ENCODE results near the gene PPFIA1. TPM values are rescaled to one million over a fixed set of nuclear protein-coding genes. Genes with fewer than 3 reads are reported as not detected.
A peak's percentile ranks its signal among the peaks of the same experiment; 100 is the strongest.

Gene PPFIA1
- total RNA-seq, 1 experiment from 2014 or later = 45.9 TPM

DNA sequence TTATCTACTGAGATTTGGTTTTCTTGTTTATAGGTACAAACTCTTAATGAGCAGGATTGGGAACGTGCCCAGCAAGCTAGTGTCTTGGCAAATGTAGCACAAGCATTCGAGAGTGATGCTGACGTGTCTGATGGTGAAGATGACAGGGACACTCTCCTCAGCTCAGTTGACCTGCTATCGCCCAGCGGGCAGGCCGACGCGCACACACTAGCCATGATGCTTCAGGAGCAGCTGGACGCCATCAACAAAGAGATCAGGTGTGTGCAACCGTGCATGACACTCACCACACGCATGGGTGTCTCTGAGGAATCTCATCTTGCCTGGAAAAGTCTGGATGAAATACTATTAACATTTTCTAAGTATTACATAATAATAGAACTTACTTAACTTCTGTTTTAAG is 73.1 kb downstream of the PPFIA1 start:
- in situ Hi-C loops (cut with HindIII; ENCODE audit: low sequenced_read_pairs) = no loop called here
- DNase-seq (ENCODE audit: low spot score) = no peak

DNA sequence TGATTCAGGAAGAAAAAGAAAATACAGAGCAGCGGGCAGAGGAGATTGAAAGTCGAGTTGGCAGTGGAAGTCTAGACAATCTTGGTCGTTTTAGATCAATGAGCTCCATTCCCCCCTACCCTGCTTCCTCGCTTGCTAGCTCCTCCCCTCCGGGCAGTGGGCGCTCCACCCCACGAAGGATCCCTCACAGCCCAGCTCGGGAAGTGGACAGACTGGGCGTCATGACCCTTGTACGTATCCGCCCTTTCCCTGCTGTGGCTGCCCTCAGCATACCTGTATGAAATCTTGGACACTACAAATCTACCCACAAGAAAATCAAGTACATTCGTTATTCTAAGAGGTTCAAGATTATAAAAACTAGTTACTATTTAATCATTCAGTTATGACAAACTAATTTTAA is 77.7 kb downstream of the PPFIA1 start:
- in situ Hi-C loops (cut with HindIII; ENCODE audit: low sequenced_read_pairs) = no loop called here
- DNase-seq (ENCODE audit: low spot score) = no peak

DNA sequence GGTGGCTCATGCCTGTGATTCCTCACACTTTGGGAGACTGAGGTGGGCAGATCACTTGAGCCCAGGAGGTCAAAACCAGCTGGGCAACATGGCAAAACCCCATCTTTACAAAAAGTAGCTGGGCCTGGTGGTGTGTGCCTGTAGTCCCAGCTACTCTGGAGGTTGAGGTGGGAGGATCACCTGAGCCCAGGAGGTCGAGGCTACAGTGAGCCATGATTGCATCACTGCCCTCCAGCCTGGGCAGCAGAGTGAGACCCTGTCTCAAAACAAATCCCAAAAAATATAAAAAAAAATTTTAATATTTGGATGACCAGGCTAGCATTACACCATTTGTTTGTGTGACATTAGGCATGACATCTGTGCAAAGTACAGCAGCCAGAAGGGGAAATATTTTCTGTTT is 78.1 kb downstream of the PPFIA1 start:
- DNase-seq (ENCODE audit: low spot score) = no peak
- in situ Hi-C loops (cut with HindIII; ENCODE audit: low sequenced_read_pairs) = no loop called here

DNA sequence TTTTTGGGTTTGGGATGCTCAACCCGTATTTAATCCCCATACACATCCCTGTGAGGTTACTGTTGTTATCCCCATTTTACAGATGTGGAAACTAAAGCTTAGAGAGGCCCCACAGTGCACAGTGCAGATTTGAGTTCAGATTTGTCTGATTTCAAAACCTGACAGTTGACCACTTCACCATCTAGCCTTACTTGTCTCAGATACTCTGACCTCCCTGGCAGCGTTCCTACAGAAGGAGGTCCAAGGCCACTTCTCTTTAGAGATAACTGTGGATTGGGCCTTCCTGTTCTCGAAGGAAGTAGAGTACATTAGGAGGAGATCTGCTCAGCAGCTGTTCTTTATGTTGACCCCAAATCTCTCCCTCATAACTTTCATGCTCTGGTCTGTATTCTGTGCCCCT is 81.2 kb downstream of the PPFIA1 start:
- in situ Hi-C loops (cut with HindIII; ENCODE audit: low sequenced_read_pairs) = no loop called here
- DNase-seq (ENCODE audit: low spot score) = no peak

DNA sequence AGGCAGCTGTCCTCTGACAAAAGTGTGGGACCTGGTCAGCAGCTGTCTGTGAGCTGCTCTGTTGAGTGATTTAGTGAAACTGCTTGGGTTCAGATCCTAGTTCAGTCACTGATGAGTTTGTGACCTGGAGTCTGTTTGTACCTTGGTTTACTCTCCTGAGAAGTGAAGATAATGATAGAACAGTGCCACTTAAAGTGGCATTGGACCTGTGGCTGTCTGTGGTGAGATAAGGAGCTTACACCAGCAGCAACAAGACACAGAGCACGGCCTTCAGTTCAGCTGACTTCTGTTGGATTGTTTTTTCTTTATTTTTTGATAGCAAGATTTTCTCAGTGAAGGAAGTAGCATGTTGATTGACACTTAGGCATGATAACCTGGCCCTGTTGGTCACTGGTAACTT is 81.6 kb downstream of the PPFIA1 start:
- in situ Hi-C loops (cut with HindIII; ENCODE audit: low sequenced_read_pairs) = no loop called here
- DNase-seq (ENCODE audit: low spot score) = no peak

DNA sequence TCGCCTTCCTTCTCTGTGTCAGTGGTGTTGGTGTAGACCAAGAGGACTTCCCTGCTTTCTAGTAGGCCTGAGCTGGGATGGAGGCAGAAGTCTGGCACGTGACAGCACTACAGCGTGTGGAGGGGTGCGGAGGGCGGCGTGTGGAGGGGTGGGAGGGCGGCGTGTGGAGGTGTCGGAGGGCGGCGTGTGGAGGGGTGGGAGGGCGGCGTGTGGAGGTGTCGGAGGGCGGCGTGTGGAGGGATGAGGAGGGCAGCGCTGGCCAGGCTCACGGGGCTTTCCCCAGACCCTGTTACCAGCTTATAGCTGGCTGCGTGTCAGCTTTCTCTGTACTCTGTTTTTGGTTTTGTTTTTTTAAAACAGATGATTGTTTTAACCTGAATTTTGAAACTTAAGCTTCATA is 82.1 kb downstream of the PPFIA1 start:
- in situ Hi-C loops (cut with HindIII; ENCODE audit: low sequenced_read_pairs) = no loop called here
- no peak for DNase-seq (ENCODE audit: low spot score)

DNA sequence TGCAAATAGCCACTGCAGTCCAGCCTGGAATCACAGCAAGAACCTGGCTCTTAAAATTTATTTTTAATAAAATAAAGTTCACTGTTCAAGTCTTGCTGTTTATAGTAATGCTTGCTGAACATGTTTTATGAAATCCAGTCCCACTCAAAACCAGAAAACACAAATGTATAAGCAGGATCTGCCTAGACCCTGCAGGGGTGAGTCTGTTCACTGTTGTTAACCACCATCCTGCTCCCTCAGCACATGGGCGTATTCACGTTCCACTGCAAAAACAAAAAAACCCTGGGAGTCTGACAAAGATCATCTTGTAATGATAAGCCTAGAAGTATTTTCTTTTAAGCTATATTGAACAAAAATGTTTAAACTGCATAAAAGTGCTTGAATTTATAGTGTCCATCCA is 82.8 kb downstream of the PPFIA1 start:
- DNase-seq (ENCODE audit: low spot score) = no peak
- in situ Hi-C loops (cut with HindIII; ENCODE audit: low sequenced_read_pairs) = no loop called here

DNA sequence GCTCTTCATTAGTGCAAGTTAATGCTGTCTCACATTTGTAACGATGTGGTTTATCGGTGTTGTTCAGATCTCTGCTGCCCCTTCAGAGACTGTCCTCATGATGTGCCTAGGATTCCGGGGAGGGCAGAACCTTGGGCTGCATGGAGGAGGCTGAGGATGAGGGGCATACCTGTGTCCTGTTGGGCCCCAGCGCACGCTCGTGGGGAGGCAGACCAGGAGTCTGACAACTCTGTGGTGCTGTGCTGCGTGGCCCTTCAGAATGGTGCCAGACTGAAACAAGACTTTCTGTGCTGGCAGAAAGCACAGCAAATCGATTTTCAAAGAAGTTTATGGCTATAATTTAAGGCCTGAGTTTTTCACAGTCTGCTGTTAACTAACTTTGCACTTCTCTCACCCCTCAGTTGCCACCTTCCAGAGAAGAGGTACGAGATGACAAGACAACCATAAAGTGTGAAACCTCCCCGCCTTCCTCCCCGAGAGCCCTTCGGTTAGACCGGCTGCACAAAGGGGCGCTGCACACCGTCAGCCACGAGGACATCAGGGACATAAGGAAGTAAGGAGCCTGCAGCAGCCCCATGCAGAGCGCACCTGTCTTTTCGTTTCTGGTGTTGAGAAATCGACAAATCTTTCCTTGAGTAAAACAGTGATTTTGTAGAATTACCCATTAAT is 83.5 kb downstream of the PPFIA1 start:
- in situ Hi-C loops (cut with HindIII; ENCODE audit: low sequenced_read_pairs) = no loop called here
- DNase-seq (ENCODE audit: low spot score) = no peak

DNA sequence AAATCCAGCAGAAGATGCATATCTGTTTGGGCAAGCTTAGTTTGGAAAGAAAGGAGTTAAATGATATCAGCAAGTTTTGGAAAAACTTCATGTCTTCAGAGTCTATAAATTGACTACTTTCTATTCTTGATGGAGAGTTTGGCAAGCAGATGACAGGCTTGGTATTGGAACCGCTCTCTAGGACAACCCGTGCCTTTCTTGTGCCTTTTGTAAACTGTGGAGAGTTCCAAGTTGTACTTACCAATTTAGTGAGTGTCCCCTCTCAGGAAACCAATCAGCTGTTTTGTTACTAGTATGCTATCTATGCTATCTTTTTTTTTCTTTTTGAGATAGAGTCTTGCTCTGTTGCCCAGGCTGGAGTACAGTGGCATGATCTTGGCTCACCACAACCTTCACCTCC is 84.1 kb downstream of the PPFIA1 start:
- DNase-seq (ENCODE audit: low spot score) = no peak
- in situ Hi-C loops (cut with HindIII; ENCODE audit: low sequenced_read_pairs) = no loop called here

DNA sequence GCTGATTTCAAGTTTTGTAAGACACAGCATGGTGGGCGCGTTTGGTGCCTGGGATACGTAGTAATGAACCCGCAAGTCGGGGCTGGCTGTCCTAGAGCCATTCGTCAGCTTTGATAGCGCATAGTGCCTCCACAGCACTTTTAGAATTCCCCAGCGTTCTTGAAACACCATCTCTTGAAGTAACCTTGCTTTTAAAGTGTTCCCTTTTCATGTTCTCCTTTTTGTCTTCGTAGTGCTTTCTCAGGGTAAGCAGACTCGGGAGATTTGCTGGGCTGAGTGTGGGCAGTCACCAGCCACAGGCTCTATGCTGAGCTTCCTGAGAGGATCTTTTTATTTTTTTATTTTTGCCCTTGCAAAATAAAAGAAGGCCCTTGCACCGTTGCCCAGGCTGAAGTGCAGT is 88.3 kb downstream of the PPFIA1 start:
- in situ Hi-C loops (cut with HindIII; ENCODE audit: low sequenced_read_pairs) = no loop called here
- DNase-seq (ENCODE audit: low spot score) = no peak

DNA sequence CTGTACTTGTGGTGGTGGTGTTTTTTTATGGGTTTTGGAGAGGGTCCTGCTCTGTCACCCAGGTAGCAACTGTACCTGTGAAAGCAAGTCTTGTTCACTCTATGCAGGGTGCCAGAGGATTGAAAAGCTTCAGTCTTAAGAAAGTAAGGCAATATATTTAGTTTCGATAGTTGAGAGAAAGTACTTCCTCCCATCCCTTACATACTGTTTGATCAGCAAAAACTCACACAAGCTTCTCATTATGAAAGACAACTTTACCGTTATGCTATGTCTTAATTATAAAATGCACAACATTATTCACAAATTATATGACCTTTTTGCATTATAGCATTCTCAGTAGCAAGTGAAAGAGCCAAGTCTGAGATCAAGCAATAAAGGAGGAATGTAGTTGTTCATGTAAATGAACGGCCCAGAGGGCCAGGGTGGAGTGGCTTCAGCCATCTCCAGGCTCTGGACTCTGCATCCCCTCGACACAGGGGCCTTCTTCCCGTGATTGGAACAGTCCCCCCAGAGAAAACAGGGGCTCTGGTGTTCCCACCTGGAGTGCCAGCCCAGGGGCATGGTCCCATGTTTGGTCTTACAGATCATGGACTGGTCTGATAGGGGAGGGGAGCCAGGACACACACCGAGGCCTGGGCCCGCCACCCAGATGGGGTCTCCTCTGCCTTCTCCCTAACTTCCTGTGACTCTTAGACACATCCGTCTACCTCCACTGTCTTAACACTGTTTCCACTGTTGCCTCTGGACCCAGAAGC is 89.1 kb downstream of the PPFIA1 start:
- DNase-seq (ENCODE audit: low spot score) = no peak
- in situ Hi-C loops (cut with HindIII; ENCODE audit: low sequenced_read_pairs) = no loop called here

DNA sequence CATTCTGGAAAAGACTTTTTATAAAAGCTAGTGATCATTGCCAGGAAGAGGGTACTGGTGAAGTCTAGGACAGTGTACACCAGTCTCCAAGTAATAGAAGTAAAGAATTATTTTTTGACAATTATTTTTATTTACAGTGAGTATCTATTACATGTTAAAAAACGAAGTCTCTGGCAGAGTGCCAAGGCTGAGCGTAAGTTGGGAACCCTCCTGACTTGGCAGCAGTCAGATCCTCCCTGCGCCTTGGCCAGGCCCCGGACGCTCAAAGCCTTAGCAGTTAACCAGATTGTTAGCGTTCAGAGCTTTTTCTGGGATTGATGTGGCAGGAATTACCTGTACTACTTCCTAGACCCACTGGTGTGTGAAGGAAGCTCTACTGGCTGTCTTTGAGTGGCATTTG is 89.7 kb downstream of the PPFIA1 start:
- DNase-seq (ENCODE audit: low spot score) = no peak
- in situ Hi-C loops (cut with HindIII; ENCODE audit: low sequenced_read_pairs) = no loop called here

DNA sequence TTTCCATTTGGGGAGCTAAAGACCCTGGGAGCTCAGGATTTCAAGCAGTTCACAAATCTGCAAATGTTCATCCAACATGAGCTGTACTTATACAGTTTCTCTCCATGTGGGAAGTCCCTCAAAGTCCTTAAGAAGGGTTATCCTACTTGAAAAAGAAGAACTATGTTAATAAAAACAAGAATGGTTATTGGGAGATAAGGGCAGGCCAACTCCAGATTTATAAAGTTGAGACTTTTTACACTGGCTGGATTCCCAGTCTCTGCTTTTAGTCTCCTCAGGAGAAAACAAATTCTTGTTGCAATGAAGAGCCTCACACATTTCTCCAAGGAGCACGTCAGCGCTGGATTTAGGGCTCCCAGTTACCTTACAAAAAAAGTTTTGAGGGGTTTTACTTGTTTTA is 93.7 kb downstream of the PPFIA1 start:
- DNase-seq (ENCODE audit: low spot score) = no peak
- in situ Hi-C loops (cut with HindIII; ENCODE audit: low sequenced_read_pairs) = no loop called here

DNA sequence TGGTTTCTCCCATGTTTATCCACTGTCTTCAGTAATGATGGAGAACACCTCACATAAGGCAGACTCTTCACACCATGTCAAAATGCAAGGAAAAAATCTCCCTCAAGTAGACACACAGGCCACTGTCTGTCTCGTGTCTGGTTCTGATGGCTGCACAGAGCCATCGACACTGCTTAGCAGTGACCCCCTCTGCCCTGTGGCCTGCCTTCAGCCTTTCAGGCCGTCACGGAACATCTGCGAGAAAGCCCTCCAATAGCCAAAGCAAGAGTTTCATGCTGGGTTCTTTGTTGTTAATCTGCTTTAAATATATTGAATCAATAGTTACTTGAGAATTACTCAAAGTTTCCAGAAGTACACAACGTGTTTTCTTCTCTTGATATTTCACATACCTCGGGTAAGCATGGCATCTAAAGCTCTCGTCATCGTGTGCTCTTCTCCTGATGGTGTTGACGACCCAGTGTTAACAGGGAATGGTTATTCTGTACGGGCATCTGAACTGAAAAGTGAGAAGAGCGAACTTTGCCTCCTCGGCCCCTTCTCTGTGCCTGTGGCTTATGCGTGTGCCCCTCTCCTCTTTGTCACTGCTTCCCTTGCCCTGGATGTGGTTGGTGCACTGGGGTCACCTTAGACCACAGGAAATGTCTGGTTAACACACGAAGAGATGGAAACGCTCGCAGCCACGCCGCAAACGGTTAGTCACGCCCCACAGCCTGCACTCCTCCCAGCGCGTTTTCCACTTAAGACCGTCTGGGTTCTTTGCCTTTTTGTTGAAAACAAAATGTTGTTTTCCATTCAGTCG is 94.5 kb downstream of the PPFIA1 start:
- DNase-seq (ENCODE audit: low spot score) = no peak
- in situ Hi-C loops (cut with HindIII; ENCODE audit: low sequenced_read_pairs) = no loop called here

DNA sequence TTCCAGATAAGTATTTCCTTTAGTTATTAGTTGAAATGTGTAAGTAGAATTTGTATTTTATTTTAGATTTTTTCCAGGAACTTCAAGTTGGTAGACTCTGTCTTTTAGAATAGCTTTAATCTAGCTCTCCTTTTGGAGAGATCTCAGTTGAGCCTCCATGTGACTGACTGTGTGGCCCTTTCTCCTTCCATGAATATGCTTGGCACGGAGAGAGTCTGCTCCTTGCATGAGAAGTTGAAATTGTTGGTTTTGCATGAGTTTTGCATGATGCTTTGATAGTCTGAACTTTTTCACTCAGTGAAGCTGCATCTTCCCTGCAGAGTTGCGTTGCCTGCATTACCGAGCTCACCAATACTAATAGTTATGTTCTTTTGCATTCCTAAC is 95.0 kb downstream of the PPFIA1 start:
- in situ Hi-C loops (cut with HindIII; ENCODE audit: low sequenced_read_pairs) = no loop called here

DNA sequence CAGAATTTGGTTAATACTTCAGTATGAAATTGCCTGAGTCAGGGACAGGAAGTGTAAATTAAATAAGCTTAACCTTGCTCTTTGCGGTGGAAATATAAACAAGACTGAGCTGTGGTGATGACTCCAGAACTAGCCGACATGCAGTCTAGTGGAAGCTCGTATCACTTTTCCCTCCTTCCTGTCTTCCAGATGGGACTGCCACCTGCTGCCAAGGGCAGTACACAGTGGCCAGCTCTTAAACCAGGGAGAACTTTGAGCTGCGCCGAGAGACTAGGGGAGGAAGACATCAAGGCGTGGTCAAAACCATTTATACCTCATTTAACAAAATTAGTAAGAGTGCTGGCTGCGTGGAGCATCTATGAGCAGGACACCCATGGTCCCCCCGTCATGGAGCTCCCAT is 96.6 kb downstream of the PPFIA1 start:
- DNase-seq (ENCODE audit: low spot score) = peak; percentile 60
- in situ Hi-C loops (cut with HindIII; ENCODE audit: low sequenced_read_pairs) = no loop called here

More for the DNA sequence above, 95.0 kb downstream of the PPFIA1 start:
- DNase-seq (ENCODE audit: low spot score) = no peak

DNA sequence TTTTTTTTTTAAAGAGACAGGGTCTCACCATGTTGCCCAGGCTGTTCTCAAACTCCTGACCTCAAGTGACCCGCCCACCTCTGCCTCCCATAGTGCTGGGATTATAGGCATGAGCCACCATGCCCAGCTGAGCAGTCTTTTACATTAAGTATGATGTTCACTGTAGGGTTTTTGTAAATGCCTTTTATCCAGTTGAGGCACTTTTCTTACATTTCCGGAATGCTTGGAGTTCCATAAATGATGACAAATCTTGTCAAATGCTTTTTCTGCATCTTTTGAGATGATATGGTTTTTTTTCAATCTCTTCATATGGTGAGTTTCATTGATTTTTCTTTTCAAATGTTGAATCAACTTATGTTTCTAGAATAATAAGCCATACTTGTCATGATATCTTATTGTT is 98.5 kb downstream of the PPFIA1 start:
- DNase-seq (ENCODE audit: low spot score) = no peak
- in situ Hi-C loops (cut with HindIII; ENCODE audit: low sequenced_read_pairs) = no loop called here

DNA sequence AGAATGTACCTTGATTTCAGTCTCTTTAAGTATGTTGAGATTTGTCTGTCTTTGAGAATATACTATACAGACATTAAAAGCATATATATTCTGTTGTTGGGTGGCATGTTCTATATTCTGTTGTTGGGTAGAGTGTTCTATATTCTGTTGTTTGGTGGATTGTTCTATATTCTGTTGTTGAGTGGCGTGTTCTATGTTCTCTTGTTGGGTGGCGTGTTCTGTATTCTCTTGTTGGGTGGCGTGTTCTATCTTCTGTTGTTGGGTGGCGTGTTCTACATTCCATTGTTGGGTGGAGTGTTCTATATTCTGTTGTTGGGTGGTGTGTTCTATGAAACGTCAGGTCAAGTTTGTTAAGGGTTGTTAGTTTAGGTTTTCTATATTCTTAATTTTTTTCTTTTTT is 100.8 kb downstream of the PPFIA1 start:
- in situ Hi-C loops (cut with HindIII; ENCODE audit: low sequenced_read_pairs) = no loop called here
- no peak for DNase-seq (ENCODE audit: low spot score)

DNA sequence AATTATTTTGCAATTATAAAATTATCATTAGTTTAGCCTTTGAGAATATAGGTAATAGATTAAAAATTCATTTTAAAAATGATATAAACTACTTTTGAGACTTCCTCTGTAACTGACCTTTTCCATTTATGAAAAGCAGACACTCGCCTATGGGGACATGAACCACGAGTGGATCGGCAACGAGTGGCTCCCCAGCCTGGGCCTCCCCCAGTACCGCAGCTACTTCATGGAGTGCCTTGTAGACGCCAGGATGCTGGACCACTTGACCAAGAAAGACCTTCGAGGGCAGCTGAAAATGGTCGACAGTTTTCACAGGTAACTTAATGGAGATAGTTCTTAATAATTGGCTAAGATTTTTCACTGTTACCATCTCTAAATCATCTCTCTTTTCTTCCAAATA is 101.6 kb downstream of the PPFIA1 start:
- in situ Hi-C loops (cut with HindIII; ENCODE audit: low sequenced_read_pairs) = no loop called here
- DNase-seq (ENCODE audit: low spot score) = no peak

DNA sequence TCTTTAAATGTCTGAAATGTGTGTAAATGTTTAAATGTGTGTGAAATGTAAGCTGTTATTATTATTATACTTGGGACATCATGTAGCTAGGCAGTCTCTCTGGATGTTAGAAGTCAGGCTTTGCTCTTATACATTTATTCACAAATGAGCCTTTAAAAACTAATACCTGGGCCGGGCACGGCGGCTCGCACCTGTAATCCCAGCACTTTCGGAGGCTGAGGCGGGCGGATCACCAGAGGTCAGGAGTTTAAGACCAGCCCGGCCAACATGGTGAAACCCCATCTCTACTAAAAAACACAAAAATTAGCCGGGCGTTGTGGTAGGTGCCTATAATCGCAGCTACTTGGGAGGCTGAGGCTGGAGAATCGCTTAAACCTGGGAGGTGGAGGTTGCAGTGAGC is 106.1 kb downstream of the PPFIA1 start:
- in situ Hi-C loops (cut with HindIII; ENCODE audit: low sequenced_read_pairs) = no loop called here
- no peak for DNase-seq (ENCODE audit: low spot score)
